SU-DHL-6 (cell line): Measurements from ENCODE around the gene SPEN.

Source experiments
- H2AFZ ChIP-seq: fragments of 200-600 bp; sonication (generic); 2 replicates; pipeline ENCODE4 v1.6.1; 2014; ENCODE audit warnings: low read depth, mild to moderate bottlenecking, moderate library complexity, mixed read lengths, antibody characterized with exemption, low read length; ENCODE audit not compliant: severe bottlenecking
- H3F3A ChIP-seq: fragments of 200-600 bp; shearing (Covaris generic); 2 replicates; pipeline ENCODE4 v1.6.0; 2016; ENCODE audit warnings: antibody characterized with exemption, mild to moderate bottlenecking; ENCODE audit not compliant: insufficient read depth
- H3K27ac ChIP-seq: fragments of 200-600 bp; sonication (generic); 2 replicates; pipeline ENCODE4 v1.5.1; 2016; ENCODE audit warnings: low read depth, mild to moderate bottlenecking, low read length, moderate library complexity, mixed read lengths
- H3K27me3 ChIP-seq: fragments of 200-600 bp; sonication (generic), shearing (Covaris generic); 2 replicates; pipeline ENCODE4 v1.6.0; 2014; ENCODE audit warnings: mild to moderate bottlenecking, low read length
- H3K36me3 ChIP-seq: fragments of 200-600 bp; sonication (generic); 2 replicates; pipeline ENCODE4 v1.6.1; 2014; ENCODE audit warnings: mild to moderate bottlenecking, low read length, mixed read lengths
- H3K4me2 ChIP-seq: fragments of 300-600, 200-600 bp; shearing (Covaris generic), sonication (generic); 2 replicates; pipeline ENCODE4 v1.6.0; 2014; ENCODE audit warnings: low read length, low read depth, mild to moderate bottlenecking; ENCODE audit not compliant: poor library complexity, severe bottlenecking
- H3K4me3 ChIP-seq: fragments of 200-600 bp; sonication (generic); 2 replicates; pipeline ENCODE4 v1.5.1; 2014; ENCODE audit warnings: antibody characterized with exemption, low read length, mild to moderate bottlenecking, mixed read lengths; ENCODE audit not compliant: insufficient read depth, poor library complexity, severe bottlenecking
- H3K79me2 ChIP-seq: fragments of 200-600 bp; sonication (generic); 2 replicates; pipeline ENCODE4 v1.6.1; 2014; ENCODE audit warnings: mild to moderate bottlenecking, low read length, moderate library complexity; ENCODE audit not compliant: insufficient read depth
- H3K9ac ChIP-seq: fragments of 200-600 bp; sonication (generic); 2 replicates; pipeline ENCODE4 v1.7.0; 2014; ENCODE audit warnings: mild to moderate bottlenecking, low read length
- H3K9me2 ChIP-seq: fragments of 200-600 bp; sonication (generic); replicated peaks from 2 replicates; pipeline ENCODE4 v1.6.1; 2014; ENCODE audit warnings: low read length; ENCODE audit not compliant: insufficient read depth
- H3K9me3 ChIP-seq: fragments of 200-600 bp; sonication (generic); 2 replicates; pipeline ENCODE4 v1.6.1; 2014; ENCODE audit warnings: low read length, mixed read lengths; ENCODE audit not compliant: insufficient read depth
- H4K20me1 ChIP-seq: fragments of 200-600 bp; sonication (generic); 2 replicates; pipeline ENCODE4 v1.6.1; 2014; ENCODE audit warnings: low read depth, mild to moderate bottlenecking, antibody characterized with exemption, low read length, moderate library complexity, mixed read lengths
- EZH2phosphoT487 ChIP-seq: fragments of 200-600 bp; sonication (generic), shearing (Covaris generic); conservative IDR thresholded peaks from 2 replicates; pipeline ENCODE4 v1.6.1; 2018; ENCODE audit warnings: mild to moderate bottlenecking, antibody characterized with exemption, low read length, moderate library complexity, mixed read lengths
- TF ChIP-seq, protein P1 (sequence below): fragments of 200-600 bp; sonication (generic); IDR thresholded peaks from one replicate; pipeline ENCODE4 v1.5.1; 2017; ENCODE audit warnings: antibody characterized with exemption, mild to moderate bottlenecking, low read length, moderate library complexity; ENCODE audit not compliant: insufficient read depth, poor library complexity, severe bottlenecking

SPEN gene

GRCh38 chr1:15962176-15962575, 114.7 kb downstream of the SPEN start:
- Histone ChIP-seq H4K20me1 (no peaks in the 10 kb centered on the region; the same call in 1 of the 2 replicates), H3K9me2 (no peaks in the 10 kb centered on the region), H3K9me3 (no peaks in the 10 kb centered on the region), H3K9ac (no peak overlapping the region), H3K27me3 (no peaks in the 10 kb centered on the region), H3K27ac (no peak overlapping the region), H2AFZ (no peak overlapping the region), H3K4me2 (no peak overlapping the region), H3K4me3 (no peak overlapping the region), H3K36me3 (no peaks in the 10 kb centered on the region), H3F3A (peaks cover 16% of the 10 kb centered on the region), H3K79me2 (peaks cover 92% of the 10 kb centered on the region)
- TF ChIP-seq, protein P1, sequence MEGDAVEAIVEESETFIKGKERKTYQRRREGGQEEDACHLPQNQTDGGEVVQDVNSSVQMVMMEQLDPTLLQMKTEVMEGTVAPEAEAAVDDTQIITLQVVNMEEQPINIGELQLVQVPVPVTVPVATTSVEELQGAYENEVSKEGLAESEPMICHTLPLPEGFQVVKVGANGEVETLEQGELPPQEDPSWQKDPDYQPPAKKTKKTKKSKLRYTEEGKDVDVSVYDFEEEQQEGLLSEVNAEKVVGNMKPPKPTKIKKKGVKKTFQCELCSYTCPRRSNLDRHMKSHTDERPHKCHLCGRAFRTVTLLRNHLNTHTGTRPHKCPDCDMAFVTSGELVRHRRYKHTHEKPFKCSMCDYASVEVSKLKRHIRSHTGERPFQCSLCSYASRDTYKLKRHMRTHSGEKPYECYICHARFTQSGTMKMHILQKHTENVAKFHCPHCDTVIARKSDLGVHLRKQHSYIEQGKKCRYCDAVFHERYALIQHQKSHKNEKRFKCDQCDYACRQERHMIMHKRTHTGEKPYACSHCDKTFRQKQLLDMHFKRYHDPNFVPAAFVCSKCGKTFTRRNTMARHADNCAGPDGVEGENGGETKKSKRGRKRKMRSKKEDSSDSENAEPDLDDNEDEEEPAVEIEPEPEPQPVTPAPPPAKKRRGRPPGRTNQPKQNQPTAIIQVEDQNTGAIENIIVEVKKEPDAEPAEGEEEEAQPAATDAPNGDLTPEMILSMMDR = no peak

DNA sequence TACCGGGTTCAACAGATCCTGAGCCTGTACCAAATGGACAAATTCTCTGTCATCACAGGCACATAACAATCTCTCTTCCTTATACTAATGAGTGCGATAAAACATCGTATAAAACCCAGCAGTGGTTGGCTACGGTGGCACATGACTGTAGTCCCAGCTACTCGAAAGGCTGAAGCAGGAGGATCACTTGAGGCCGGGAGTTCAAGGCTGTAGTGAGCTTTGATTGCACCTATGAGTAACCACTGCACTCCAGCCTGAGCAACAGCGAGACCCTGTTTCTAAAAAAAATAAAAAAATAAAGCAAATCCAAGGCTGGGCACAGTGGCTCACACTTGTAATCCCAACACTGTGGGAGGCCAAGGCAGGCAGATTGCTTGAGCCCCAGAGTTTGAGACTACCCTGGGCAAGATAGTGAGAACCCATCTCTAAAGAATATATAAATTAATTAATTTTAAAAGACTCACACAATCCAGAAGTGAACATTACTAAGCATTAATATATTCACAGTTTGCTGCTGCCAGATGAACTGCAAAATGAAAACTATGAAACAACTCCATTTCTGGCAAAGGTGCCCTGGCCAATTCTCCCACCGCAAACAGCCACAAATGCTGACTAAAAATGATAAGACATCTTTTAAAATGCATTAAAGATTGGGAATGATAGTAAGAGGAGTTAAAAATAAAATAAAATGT, 115.3 kb downstream of the SPEN start:
- no peak overlapping the region for H3K9ac ChIP-seq
- H3K4me3 ChIP-seq = no peak overlapping the region
- TF ChIP-seq EZH2phosphoT487 = no peak
- TF ChIP-seq, protein P1 = no peak
- no peaks in the 10 kb centered on the region for H3K27me3 ChIP-seq
- H2AFZ ChIP-seq = no peak overlapping the region
- H3K27ac ChIP-seq = no peak overlapping the region
- H3K9me3 ChIP-seq = no peaks in the 10 kb centered on the region
- H3K36me3 ChIP-seq = no peaks in the 10 kb centered on the region
- no peak overlapping the region for H3K4me2 ChIP-seq
- H4K20me1 ChIP-seq = no peaks in the 10 kb centered on the region; the same call in 1 of the 2 replicates
- H3K79me2 ChIP-seq = peaks cover 92% of the 10 kb centered on the region
- H3F3A ChIP-seq = peaks cover 16% of the 10 kb centered on the region
- H3K9me2 ChIP-seq = no peaks in the 10 kb centered on the region

- TF ChIP-seq, protein P1 = no peak
- no peak for TF ChIP-seq EZH2phosphoT487
- no peaks in the 10 kb centered on the region for H3K27me3 ChIP-seq
- H3K9ac ChIP-seq = no peak overlapping the region
- H3F3A ChIP-seq = peaks cover 16% of the 10 kb centered on the region
- peaks cover 91% of the 10 kb centered on the region for H3K79me2 ChIP-seq
- no peaks in the 10 kb centered on the region for H3K9me2 ChIP-seq
- H3K4me2 ChIP-seq = no peak overlapping the region
- H4K20me1 ChIP-seq = no peaks in the 10 kb centered on the region; the same call in 1 of the 2 replicates
- H2AFZ ChIP-seq = no peak overlapping the region
- no peaks in the 10 kb centered on the region for H3K36me3 ChIP-seq
- H3K9me3 ChIP-seq = no peaks in the 10 kb centered on the region
- peak overlapping the region; percentile 13; the same call in 1 of the 2 replicates for H3K27ac ChIP-seq
- no peak overlapping the region for H3K4me3 ChIP-seq
Measured at GRCh38 chr1:15963363-15963967, 116.0 kb downstream of the SPEN start.
